Natural killer cell treated with Interleukin-12 subunit alpha and Interleukin-12 subunit beta and Interleukin-15 and Interleukin-18, amount 100 ng/mL, for 72 hours (primary cell): ENCODE data around the gene RARB. TPM values are rescaled to one million over a fixed set of nuclear protein-coding genes. Genes with fewer than 3 reads are reported as not detected.

ENCODE experiments used
- ATAC-seq, 2 donors: fragments of 150-1000 bp; cut with Tn5 transposase in 1 of 2; sonication (Bioruptor Pico), chemical (Tn5 transposase) in 1 of 2; 2 replicates each; pipeline ENCODE4 v1.10.0; 2021
- DNase-seq: peaks from one replicate; pipeline ENCODE4 v3.0.0; 2022; ENCODE audit warnings: low spot score
- H3K27ac Mint-ChIP-seq, 2 donors: 1 replicate in 1 of 2; 2 replicates in 1 of 2; pipeline ENCODE4 v1.8.0; 2022; ENCODE audit warnings: mixed read lengths in 2 of 2, mild to moderate bottlenecking in 1 of 2, moderate library complexity in 1 of 2
- H3K27me3 Mint-ChIP-seq, 2 donors: 1 replicate in 1 of 2; 2 replicates in 1 of 2; pipeline ENCODE4 v1.8.0; 2022; ENCODE audit warnings: mixed read lengths in 2 of 2
- H3K36me3 Mint-ChIP-seq: one replicate; pipeline ENCODE4 v1.8.0; 2022; ENCODE audit warnings: mixed read lengths
- H3K4me1 Mint-ChIP-seq, 2 donors: 1 replicate in 1 of 2; 2 replicates in 1 of 2; pipeline ENCODE4 v1.8.0; 2022; ENCODE audit warnings: low read depth in 2 of 2, mixed read lengths in 2 of 2, mild to moderate bottlenecking in 1 of 2
- H3K4me3 Mint-ChIP-seq: one replicate; pipeline ENCODE4 v1.8.0; 2022; ENCODE audit warnings: mixed read lengths
- H3K9me3 Mint-ChIP-seq: 2 replicates; pipeline ENCODE4 v1.8.0; 2022; ENCODE audit warnings: mixed read lengths
- total RNA-seq, 2 donors: library from RNA; stranded (reverse); gene quantifications; one replicate each; pipeline ENCODE4 v1.2.3, GENCODE V29; 2022

Gene RARB
- total RNA-seq, 2 donors from 2014 or later: not detected

GRCh38 chr3:25476639-25477038 lies 48.6 kb downstream of the RARB start:
- Mint-ChIP-seq H3K36me3 (no peaks in the 10 kb centered on the region), H3K9me3 (no peaks in the 10 kb centered on the region), H3K4me3 (no peak overlapping the region), H3K27ac (no peak overlapping the region), H3K4me1 (peaks cover 6 to 7% of the 10 kb centered on the region in 2 donors), H3K27me3 (no peaks in the 10 kb centered on the region)
- DNase-seq (no peak), ATAC-seq (no peak)

GRCh38 chr3:25478211-25478757 lies 50.2 kb downstream of the RARB start:
- ATAC-seq (no peak), DNase-seq (no peak)
- no peaks in the 10 kb centered on the region for H3K36me3 Mint-ChIP-seq
- H3K4me1 Mint-ChIP-seq: no peaks in the 10 kb centered on the region
- H3K27ac Mint-ChIP-seq: no peak overlapping the region
- H3K27me3 Mint-ChIP-seq: peaks cover 2 to 7% of the 10 kb centered on the region in 2 donors
- H3K4me3 Mint-ChIP-seq: no peak overlapping the region
- no peaks in the 10 kb centered on the region for H3K9me3 Mint-ChIP-seq

GRCh38 chr3:25478964-25479726 lies 51.1 kb downstream of the RARB start:
- peaks cover 2 to 14% of the 10 kb centered on the region in 2 donors for H3K27me3 Mint-ChIP-seq
- no peak overlapping the region for H3K27ac Mint-ChIP-seq
- no peaks in the 10 kb centered on the region for H3K9me3 Mint-ChIP-seq
- no peak overlapping the region for H3K4me3 Mint-ChIP-seq
- no peaks in the 10 kb centered on the region for H3K36me3 Mint-ChIP-seq
- H3K4me1 Mint-ChIP-seq: no peaks in the 10 kb centered on the region
- no peak for DNase-seq
- ATAC-seq: no peak

- DNase-seq (no peak), ATAC-seq (no peak)
- Mint-ChIP-seq H3K27ac (no peak overlapping the region), H3K27me3 (peaks cover 2 to 14% of the 10 kb centered on the region in 2 donors), H3K9me3 (no peaks in the 10 kb centered on the region), H3K36me3 (no peaks in the 10 kb centered on the region), H3K4me3 (no peak overlapping the region), H3K4me1 (no peaks in the 10 kb centered on the region)
Observed at GRCh38 chr3:25479727-25480010, 51.6 kb downstream of the RARB start.

- Mint-ChIP-seq H3K4me1 (no peaks in the 10 kb centered on the region), H3K9me3 (no peaks in the 10 kb centered on the region), H3K27me3 (peaks cover 2 to 14% of the 10 kb centered on the region in 2 donors), H3K27ac (no peak overlapping the region), H3K4me3 (no peak overlapping the region), H3K36me3 (no peaks in the 10 kb centered on the region)
- ATAC-seq: no peak
- DNase-seq: no peak
Observed at GRCh38 chr3:25480811-25481210, 52.7 kb downstream of the RARB start.

- ATAC-seq (no peak), DNase-seq (no peak)
- Mint-ChIP-seq H3K4me1 (no peaks in the 10 kb centered on the region), H3K4me3 (no peak overlapping the region), H3K36me3 (no peaks in the 10 kb centered on the region), H3K27ac (no peak overlapping the region), H3K9me3 (no peaks in the 10 kb centered on the region), H3K27me3 (peaks cover 2 to 14% of the 10 kb centered on the region in 2 donors)
Observed at GRCh38 chr3:25481386-25481785, 53.3 kb downstream of the RARB start.

- no peak for DNase-seq
- Mint-ChIP-seq H3K36me3 (no peaks in the 10 kb centered on the region), H3K27me3 (peaks cover 2 to 14% of the 10 kb centered on the region in 2 donors), H3K4me1 (no peaks in the 10 kb centered on the region), H3K4me3 (no peak overlapping the region), H3K9me3 (no peaks in the 10 kb centered on the region), H3K27ac (no peak overlapping the region)
- no peak for ATAC-seq
Observed at GRCh38 chr3:25483456-25483855, 55.4 kb downstream of the RARB start.

GRCh38 chr3:25485673-25486072 lies 57.6 kb downstream of the RARB start:
- Mint-ChIP-seq H3K4me3 (no peak overlapping the region), H3K9me3 (no peaks in the 10 kb centered on the region), H3K4me1 (no peaks in the 10 kb centered on the region), H3K36me3 (no peaks in the 10 kb centered on the region), H3K27me3 (peaks cover 2 to 14% of the 10 kb centered on the region in 2 donors), H3K27ac (no peak overlapping the region)
- ATAC-seq (no peak), DNase-seq (no peak)

- Mint-ChIP-seq H3K36me3 (no peaks in the 10 kb centered on the region), H3K4me3 (no peak overlapping the region), H3K27me3 (peaks cover 2 to 14% of the 10 kb centered on the region in 2 donors), H3K9me3 (no peaks in the 10 kb centered on the region), H3K4me1 (no peaks in the 10 kb centered on the region), H3K27ac (no peak overlapping the region)
- DNase-seq: no peak
- ATAC-seq: no peak
Observed at GRCh38 chr3:25486932-25487331, 58.9 kb downstream of the RARB start.

- H3K27ac Mint-ChIP-seq: no peak overlapping the region
- H3K27me3 Mint-ChIP-seq: peaks cover 0 to 4% of the 10 kb centered on the region in 2 donors
- no peaks in the 10 kb centered on the region for H3K4me1 Mint-ChIP-seq
- ATAC-seq (no peak), DNase-seq (no peak)
- H3K4me3 Mint-ChIP-seq: no peak overlapping the region
- H3K36me3 Mint-ChIP-seq: peaks cover 30% of the 10 kb centered on the region
- peaks cover 14% of the 10 kb centered on the region for H3K9me3 Mint-ChIP-seq
Observed at GRCh38 chr3:25489858-25490593, 62.0 kb downstream of the RARB start.

GRCh38 chr3:25493246-25493645 lies 65.2 kb downstream of the RARB start:
- peaks cover 14% of the 10 kb centered on the region for H3K9me3 Mint-ChIP-seq
- H3K27ac Mint-ChIP-seq: no peak overlapping the region
- no peak for DNase-seq
- peaks cover 32% of the 10 kb centered on the region for H3K36me3 Mint-ChIP-seq
- H3K4me3 Mint-ChIP-seq: no peak overlapping the region
- peaks cover 0 to 4% of the 10 kb centered on the region in 2 donors for H3K27me3 Mint-ChIP-seq
- ATAC-seq: no peak
- H3K4me1 Mint-ChIP-seq: no peaks in the 10 kb centered on the region

- no peak for ATAC-seq
- Mint-ChIP-seq H3K27me3 (peaks cover 0 to 4% of the 10 kb centered on the region in 2 donors), H3K4me1 (no peaks in the 10 kb centered on the region), H3K9me3 (peaks cover 14% of the 10 kb centered on the region), H3K36me3 (peaks cover 32% of the 10 kb centered on the region), H3K4me3 (no peak overlapping the region), H3K27ac (no peak overlapping the region)
- DNase-seq: no peak
Observed at GRCh38 chr3:25493786-25494185, 65.7 kb downstream of the RARB start.

- Mint-ChIP-seq H3K36me3 (peaks cover 32% of the 10 kb centered on the region), H3K9me3 (peaks cover 14% of the 10 kb centered on the region), H3K27me3 (peaks cover 5 to 9% of the 10 kb centered on the region in 2 donors), H3K27ac (no peak overlapping the region), H3K4me1 (no peaks in the 10 kb centered on the region), H3K4me3 (no peak overlapping the region)
- DNase-seq (no peak), ATAC-seq (no peak)
Observed at GRCh38 chr3:25495304-25495703, 67.2 kb downstream of the RARB start.

GRCh38 chr3:25495726-25496253 lies 67.7 kb downstream of the RARB start:
- DNase-seq (no peak), ATAC-seq (no peak)
- H3K4me3 Mint-ChIP-seq: no peak overlapping the region
- H3K9me3 Mint-ChIP-seq: peaks cover 14% of the 10 kb centered on the region
- H3K27ac Mint-ChIP-seq: no peak overlapping the region
- H3K27me3 Mint-ChIP-seq: peaks cover 5 to 9% of the 10 kb centered on the region in 2 donors
- H3K4me1 Mint-ChIP-seq: no peaks in the 10 kb centered on the region
- peaks cover 32% of the 10 kb centered on the region for H3K36me3 Mint-ChIP-seq
